Measurements from ENCODE around the gene GAP43. TPM values are rescaled to one million over a fixed set of nuclear protein-coding genes. Genes with fewer than 3 reads are reported as not detected.

Gene GAP43
- total and polyA plus RNA-seq, 2 of the 13 experiments (the other 11 are each of a cell fraction or from before 2014, with no cell fraction given) = not detected

DNA sequence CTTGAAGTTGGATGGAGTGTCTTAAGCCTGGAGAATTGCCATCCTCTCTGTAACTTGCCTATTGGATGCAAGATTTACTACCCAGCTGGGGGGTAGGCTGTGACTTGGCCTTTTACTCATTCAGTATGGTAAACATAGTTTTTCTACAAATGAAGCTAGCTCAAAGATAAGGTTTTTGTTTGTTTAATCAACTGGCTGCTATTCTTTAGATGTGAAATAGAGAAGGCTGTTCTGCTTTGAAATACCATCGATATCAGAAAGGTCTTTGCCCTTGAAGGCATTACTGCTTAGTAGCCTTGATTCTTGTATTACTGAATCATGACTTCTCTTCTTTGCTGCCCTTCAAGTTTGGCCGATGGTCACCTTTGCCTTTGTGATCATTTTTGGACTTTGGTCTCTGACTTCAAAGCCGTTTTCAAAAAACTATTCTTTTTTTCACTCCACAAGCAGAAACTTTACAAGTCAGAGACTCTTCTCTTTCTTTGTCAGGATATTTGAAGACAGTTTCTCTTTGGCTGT is 83.1 kb downstream of the GAP43 start (continued):
- TF ChIP-seq ZNF710 (CRISPR knock-in tag; IDR thresholded peaks at IDR 0.05; ENCODE audit: borderline replicate concordance) = peak; percentile 69; the same call in 1 of the 2 replicates
- TF ChIP-seq HDAC2 (CRISPR knock-in tag; IDR thresholded peaks at IDR 0.05) = 0 out of 2 replicates have a peak, but pooled peaks have one; percentile 23
- TF ChIP-seq DPF2 (CRISPR knock-in tag; IDR thresholded peaks at IDR 0.05; ENCODE audit: borderline replicate concordance, low read depth) = no peak; the same call in 1 of the 2 replicates
- no peak for TF ChIP-seq ZNF501 (CRISPR knock-in tag; IDR thresholded peaks at IDR 0.05)
- peak; percentile 48; the same call in 1 of the 2 replicates for TF ChIP-seq MAFF (IDR thresholded peaks at IDR 0.05; ENCODE audit: low read depth, low read length)
- no peak for TF ChIP-seq SRF (IDR thresholded peaks at IDR 0.05; ENCODE audit: low read depth, low read length)
- 0 out of 2 replicates have a peak, but pooled peaks have one; percentile 17 for TF ChIP-seq ZNF331 (CRISPR knock-in tag; IDR thresholded peaks at IDR 0.05)
- peak; percentile 66 for TF ChIP-seq RARA (CRISPR knock-in tag; IDR thresholded peaks at IDR 0.05)
- peak; percentile 54; the same call in 1 of the 2 replicates for TF ChIP-seq RXRB (CRISPR knock-in tag; IDR thresholded peaks at IDR 0.05; ENCODE audit: borderline replicate concordance)
- TF ChIP-seq ARID5B (CRISPR knock-in tag; IDR thresholded peaks at IDR 0.05) = peak; percentile 88
- TF ChIP-seq STAT5B (CRISPR knock-in tag; IDR thresholded peaks at IDR 0.05) = no peak
- no peak for TF ChIP-seq TBL1XR1 (IDR thresholded peaks at IDR 0.05; ENCODE audit: borderline replicate concordance, low read length, partially characterized antibody)
- TF ChIP-seq PAXIP1 (CRISPR knock-in tag; conservative IDR thresholded peaks at IDR 0.05) = peak; percentile 86
- TF ChIP-seq TCF7 (IDR thresholded peaks at IDR 0.05; ENCODE audit: low read depth) = peak; percentile 90
- peak; percentile 22; the same call in 1 of the 2 replicates for TF ChIP-seq HDAC1 (CRISPR knock-in tag; IDR thresholded peaks at IDR 0.05)
- no peak for TF ChIP-seq NFE2 (CRISPR knock-in tag; IDR thresholded peaks at IDR 0.05)
- TF ChIP-seq SMYD3 (CRISPR knock-in tag; IDR thresholded peaks at IDR 0.05) = no peak
- TF ChIP-seq ZBTB21 (CRISPR knock-in tag; IDR thresholded peaks at IDR 0.05) = peak; percentile 30; the same call in 1 of the 2 replicates
- TF ChIP-seq NFIC (IDR thresholded peaks at IDR 0.05; ENCODE audit: low read length) = peak; percentile 54; the same call in 1 of the 2 replicates
- TF ChIP-seq, protein P1, sequence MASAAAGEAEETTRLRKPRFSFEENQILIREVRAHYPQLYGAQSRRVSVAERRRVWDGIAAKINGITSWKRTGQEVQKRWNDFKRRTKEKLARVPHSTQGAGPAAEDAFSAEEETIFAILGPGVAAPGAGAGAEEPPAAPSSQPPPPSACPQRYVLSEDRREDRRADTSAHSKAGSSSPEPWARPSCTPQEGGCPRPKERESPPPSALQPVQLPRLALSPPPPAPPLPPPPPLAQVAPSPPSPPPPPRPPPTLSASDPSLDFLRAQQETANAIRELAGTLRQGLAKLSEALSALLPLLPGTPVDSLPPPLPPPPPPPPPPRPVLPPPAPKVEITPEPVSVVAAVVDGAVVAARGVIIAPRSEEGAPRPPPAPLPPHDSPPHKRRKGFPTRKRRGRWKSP (CRISPR knock-in tag; IDR thresholded peaks at IDR 0.05) = no peak
- peak; percentile 81; the same call in 1 of the 2 replicates for TF ChIP-seq SOX5 (CRISPR knock-in tag; IDR thresholded peaks at IDR 0.05; ENCODE audit: borderline replicate concordance)
